Endothelial cell of umbilical vein (primary cell): ENCODE data around the gene ZNF839.

Source experiments
- EZH2 ChIP-seq: IDR thresholded peaks from 2 replicates; pipeline ENCODE4 v1.6.1; 2012; ENCODE audit warnings: borderline replicate concordance, low read depth, mild to moderate bottlenecking, moderate library complexity, low read length, inconsistent platforms; ENCODE audit not compliant: severe bottlenecking
- JUN ChIP-seq: IDR thresholded peaks from 2 replicates; pipeline ENCODE4 v1.6.1; 2011; ENCODE audit warnings: borderline replicate concordance, low read depth; ENCODE audit not compliant: insufficient read length, insufficient read depth
- MYC ChIP-seq: IDR thresholded peaks from one replicate; pipeline ENCODE4 v1.6.1; 2011; ENCODE audit warnings: mild to moderate bottlenecking, low read depth, low read length
- POLR2A ChIP-seq: IDR thresholded peaks from 2 replicates; pipeline ENCODE4 v1.6.1; 2012; ENCODE audit warnings: low read depth, mild to moderate bottlenecking, control low read depth, low read length
- POLR2AphosphoS5 ChIP-seq: IDR thresholded peaks from 2 replicates; pipeline ENCODE4 v1.6.1; 2012; ENCODE audit warnings: low read depth, mild to moderate bottlenecking, control low read depth, low read length, moderate library complexity; ENCODE audit not compliant: insufficient read depth
- TF ChIP-seq, protein P1 (sequence below), 2 donors: IDR thresholded peaks; 1 replicate in 1 of 2; 2 replicates in 1 of 2; pipeline ENCODE4 v1.5.1; 2011; ENCODE audit warnings: low read length in 2 of 2, mild to moderate bottlenecking in 2 of 2, moderate library complexity in 2 of 2, control low read depth in 1 of 2, inconsistent platforms in 1 of 2, low read depth in 1 of 2; ENCODE audit not compliant: insufficient read depth in 1 of 2; ENCODE audit errors: extremely low read depth in 1 of 2
- TF ChIP-seq, protein P2 (sequence below): IDR thresholded peaks from 2 replicates; pipeline ENCODE4 v1.6.1; 2011; ENCODE audit not compliant: insufficient read depth, insufficient read length

DNA sequence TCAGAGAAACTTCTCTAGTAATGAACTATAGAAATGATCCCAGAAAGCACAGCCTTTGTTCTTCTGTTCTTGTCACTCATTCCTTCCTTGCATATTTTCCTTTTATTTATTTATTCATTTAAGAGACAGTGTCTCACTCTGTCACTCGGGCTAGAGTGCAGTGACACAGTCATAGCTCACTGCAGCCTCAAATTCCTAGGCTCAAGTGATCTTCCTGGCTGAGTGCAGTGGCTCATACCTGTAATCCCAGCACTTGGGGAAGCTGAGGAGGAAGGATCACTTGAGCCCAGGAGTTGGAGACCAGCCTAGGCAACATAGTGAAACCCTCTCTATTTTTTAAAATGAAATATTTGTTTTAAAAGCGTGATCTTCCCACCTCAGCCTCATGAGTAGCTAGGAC, 54.7 kb downstream of the ZNF839 start:
- TF ChIP-seq, protein P1, sequence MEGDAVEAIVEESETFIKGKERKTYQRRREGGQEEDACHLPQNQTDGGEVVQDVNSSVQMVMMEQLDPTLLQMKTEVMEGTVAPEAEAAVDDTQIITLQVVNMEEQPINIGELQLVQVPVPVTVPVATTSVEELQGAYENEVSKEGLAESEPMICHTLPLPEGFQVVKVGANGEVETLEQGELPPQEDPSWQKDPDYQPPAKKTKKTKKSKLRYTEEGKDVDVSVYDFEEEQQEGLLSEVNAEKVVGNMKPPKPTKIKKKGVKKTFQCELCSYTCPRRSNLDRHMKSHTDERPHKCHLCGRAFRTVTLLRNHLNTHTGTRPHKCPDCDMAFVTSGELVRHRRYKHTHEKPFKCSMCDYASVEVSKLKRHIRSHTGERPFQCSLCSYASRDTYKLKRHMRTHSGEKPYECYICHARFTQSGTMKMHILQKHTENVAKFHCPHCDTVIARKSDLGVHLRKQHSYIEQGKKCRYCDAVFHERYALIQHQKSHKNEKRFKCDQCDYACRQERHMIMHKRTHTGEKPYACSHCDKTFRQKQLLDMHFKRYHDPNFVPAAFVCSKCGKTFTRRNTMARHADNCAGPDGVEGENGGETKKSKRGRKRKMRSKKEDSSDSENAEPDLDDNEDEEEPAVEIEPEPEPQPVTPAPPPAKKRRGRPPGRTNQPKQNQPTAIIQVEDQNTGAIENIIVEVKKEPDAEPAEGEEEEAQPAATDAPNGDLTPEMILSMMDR (IDR thresholded peaks at IDR 0.05; ENCODE audit: extremely low read depth in 1 of 2, insufficient read depth in 1 of 2, low read depth in 1 of 2, low read length in 2 of 2) = no peak
- TF ChIP-seq EZH2 = no peak
- no peak for TF ChIP-seq POLR2A
- TF ChIP-seq, protein P2, sequence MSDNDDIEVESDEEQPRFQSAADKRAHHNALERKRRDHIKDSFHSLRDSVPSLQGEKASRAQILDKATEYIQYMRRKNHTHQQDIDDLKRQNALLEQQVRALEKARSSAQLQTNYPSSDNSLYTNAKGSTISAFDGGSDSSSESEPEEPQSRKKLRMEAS = no peak
- TF ChIP-seq POLR2AphosphoS5 = no peak
- no peak for TF ChIP-seq JUN
- no peak for TF ChIP-seq MYC
